ENCODE results near the gene MAPK8.
"Not testable (repeated sequence)": the region's sequence is repeated elsewhere in the genome, so short reads cannot be mapped to it uniquely, and the experiment has no call there.

MAPK8 gene

DNA sequence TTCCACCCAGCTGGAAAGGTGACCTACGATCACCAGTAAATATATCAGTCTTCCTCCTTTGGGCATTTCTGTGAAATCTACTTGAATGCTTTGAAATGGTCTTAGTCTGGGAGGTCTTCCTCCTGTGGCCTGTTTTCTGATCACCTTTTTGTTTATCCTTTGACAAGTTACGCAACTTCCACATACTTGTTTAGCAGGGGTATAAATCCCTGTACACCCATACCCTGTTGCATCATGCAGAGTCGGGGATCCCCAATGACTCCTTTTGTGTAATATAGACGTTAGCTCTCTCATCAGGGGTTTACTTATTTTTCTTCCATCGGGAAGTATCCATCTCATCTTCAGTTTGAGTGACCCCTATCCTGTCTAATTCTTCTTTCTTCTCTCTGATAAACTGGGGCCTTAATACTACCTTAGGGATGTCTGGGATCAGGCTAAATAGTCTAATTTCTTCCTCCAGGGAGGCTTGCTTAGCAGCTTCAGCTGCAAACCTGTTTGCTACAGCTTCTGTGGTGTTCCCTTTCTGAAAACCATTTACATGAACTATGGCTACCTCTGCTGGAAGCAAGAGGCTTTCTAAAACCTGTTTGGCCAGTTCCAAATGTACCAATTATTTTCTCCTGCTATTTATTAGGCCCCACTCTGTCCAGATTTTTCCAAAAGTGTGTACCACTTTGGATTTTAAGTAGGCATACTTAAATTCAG lies 25.8 kb downstream of the MAPK8 start:
- Histone ChIP-seq H3K4me1 (ENCODE audit: insufficient read depth, low read length) (no peaks in the 10 kb centered on the region), H3K27me3 (ENCODE audit: insufficient read depth, low read length) (no peaks in the 10 kb centered on the region), H3K4me3 (ENCODE audit: low read length) (no peak overlapping the region), H2AFZ (ENCODE audit: low read depth, low read length) (no peak overlapping the region), H3K36me3 (ENCODE audit: insufficient read depth, low read length) (peaks cover 17% of the 10 kb centered on the region), H3K9me3 (ENCODE audit: low read length) (no peaks in the 10 kb centered on the region)

DNA sequence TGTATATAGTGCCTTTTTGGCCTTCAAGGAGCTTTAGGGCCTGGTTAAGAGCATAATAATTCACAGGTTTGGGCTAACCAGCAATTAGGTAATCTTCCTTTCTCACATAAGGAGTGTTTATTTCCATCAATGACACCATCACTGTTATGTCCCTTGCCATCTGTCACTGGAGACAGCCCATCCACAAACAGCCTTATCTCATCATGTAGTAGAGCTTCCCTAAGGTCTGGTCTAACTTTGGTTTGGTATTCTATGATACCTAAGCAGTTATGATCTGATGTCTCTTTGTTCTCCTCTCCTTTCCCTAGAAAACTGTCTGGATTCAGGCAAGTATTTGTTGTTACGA lies 26.4 kb downstream of the MAPK8 start:
- H3K4me3 ChIP-seq (ENCODE audit: low read length): no peak overlapping the region
- no peak overlapping the region for H2AFZ ChIP-seq (ENCODE audit: low read depth, low read length)
- peaks cover 17% of the 10 kb centered on the region for H3K36me3 ChIP-seq (ENCODE audit: insufficient read depth, low read length)
- no peaks in the 10 kb centered on the region for H3K4me1 ChIP-seq (ENCODE audit: insufficient read depth, low read length)
- H3K27me3 ChIP-seq (ENCODE audit: insufficient read depth, low read length): no peaks in the 10 kb centered on the region
- H3K9me3 ChIP-seq (ENCODE audit: low read length): no peaks in the 10 kb centered on the region

DNA sequence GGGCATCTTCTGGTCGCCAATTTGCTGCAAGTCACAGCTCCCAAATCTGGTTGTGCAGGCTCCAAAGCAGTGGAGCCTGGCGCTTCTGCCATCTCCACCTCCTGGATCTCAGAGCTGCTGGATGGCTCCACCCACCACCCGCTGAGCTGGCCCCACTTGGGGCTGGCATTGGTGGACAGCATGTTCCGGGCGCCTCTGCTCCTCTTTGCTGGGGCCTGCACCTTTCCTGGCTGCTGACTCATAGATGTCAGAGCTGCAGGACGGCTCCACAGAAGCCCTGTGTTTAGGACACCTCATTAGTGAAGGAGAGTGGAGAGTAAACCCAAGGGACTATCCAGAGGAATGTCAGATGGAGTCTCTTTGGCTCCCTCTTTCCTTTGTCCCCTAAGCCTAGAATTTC lies 27.4 kb downstream of the MAPK8 start:
- Histone ChIP-seq H3K4me3 (ENCODE audit: low read length) (no peak overlapping the region), H3K36me3 (ENCODE audit: insufficient read depth, low read length) (peaks cover 22% of the 10 kb centered on the region)

DNA sequence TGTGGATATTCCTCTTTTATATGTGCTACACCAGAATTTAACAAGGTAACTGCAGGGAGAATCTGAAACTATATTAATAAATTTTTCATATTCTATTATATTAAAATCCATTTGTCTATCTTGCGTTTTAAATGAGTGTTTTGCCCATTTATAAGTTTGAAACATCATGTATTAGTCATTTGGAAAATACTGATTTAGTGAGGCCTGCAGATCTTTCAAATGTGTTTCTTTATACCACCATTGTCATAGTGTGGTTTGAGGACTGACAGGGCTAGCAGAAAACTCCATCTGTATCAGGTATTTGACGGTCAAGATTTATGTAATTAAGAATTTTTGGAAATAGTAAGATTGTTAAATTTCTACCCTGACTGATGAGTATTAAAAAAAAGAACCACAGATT lies 29.3 kb downstream of the MAPK8 start:
- Histone ChIP-seq H3K27me3 (ENCODE audit: insufficient read depth, low read length) (no peaks in the 10 kb centered on the region), H3K36me3 (ENCODE audit: insufficient read depth, low read length) (peaks cover 20% of the 10 kb centered on the region), H3K4me1 (ENCODE audit: insufficient read depth, low read length) (no peaks in the 10 kb centered on the region), H3K9me3 (ENCODE audit: low read length) (peaks cover 2% of the 10 kb centered on the region), H3K4me3 (ENCODE audit: low read length) (no peak overlapping the region), H2AFZ (ENCODE audit: low read depth, low read length) (no peak overlapping the region)

More for the DNA sequence above, 27.4 kb downstream of the MAPK8 start:
- H2AFZ ChIP-seq (ENCODE audit: low read depth, low read length): no peak overlapping the region
- no peaks in the 10 kb centered on the region for H3K4me1 ChIP-seq (ENCODE audit: insufficient read depth, low read length)
- H3K9me3 ChIP-seq (ENCODE audit: low read length): peaks cover 2% of the 10 kb centered on the region
- H3K27me3 ChIP-seq (ENCODE audit: insufficient read depth, low read length): no peaks in the 10 kb centered on the region

DNA sequence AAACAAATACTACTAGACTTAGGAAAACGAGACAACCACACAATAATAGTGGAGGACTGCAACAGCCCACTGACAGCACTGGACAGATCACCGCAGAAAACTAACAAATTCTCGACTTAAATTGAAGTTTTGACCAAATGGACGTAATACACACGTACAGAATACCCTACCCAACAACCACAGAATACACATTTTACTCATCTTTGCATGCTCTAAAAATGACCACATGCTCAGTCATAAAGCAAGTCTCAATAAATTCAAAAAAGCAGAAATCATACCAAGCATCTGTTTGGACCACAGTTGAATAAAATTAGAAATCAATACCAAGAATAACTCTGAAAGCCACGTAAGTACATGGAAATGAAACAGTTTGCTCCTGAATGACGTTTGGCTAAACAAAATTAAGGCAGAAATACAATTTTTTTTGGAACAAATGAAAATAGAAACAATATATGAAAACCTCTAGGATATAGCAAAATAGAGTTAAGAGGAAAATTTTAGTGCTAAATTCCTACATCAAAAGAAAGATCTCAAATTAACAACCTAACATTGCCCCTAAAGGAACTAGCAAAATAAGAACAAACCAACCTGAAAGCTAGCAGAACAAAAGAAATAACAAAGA lies 30.6 kb downstream of the MAPK8 start:
- H3K4me3 ChIP-seq (ENCODE audit: low read length): no peak overlapping the region

DNA sequence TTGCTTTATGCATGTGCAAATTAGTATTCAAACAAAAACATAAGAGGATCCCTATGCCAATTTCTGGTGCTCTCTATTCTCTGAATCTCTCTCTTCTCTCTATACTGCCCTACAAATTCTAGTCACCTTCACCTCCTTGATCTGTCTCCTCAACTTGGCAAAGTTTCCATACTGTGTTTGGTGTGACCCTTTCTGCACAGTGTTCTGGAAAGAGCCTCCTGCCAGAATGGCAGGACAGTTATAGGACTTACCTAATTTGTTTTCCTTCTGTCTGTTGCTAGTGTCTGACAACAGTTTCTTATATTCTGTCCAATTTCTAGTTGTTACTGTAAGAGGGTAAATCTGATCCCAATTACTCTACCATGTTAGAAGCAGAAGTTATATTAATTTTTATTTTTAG lies 34.3 kb downstream of the MAPK8 start:
- Histone ChIP-seq H3K27me3 (ENCODE audit: insufficient read depth, low read length) (no peaks in the 10 kb centered on the region), H3K36me3 (ENCODE audit: insufficient read depth, low read length) (peaks cover 8% of the 10 kb centered on the region), H3K9me3 (ENCODE audit: low read length) (peaks cover 2% of the 10 kb centered on the region), H3K4me1 (ENCODE audit: insufficient read depth, low read length) (no peaks in the 10 kb centered on the region), H3K4me3 (ENCODE audit: low read length) (no peak overlapping the region), H2AFZ (ENCODE audit: low read depth, low read length) (no peak overlapping the region)

More for the DNA sequence above, 30.6 kb downstream of the MAPK8 start:
- peaks cover 19% of the 10 kb centered on the region for H3K36me3 ChIP-seq (ENCODE audit: insufficient read depth, low read length)
- H3K4me1 ChIP-seq (ENCODE audit: insufficient read depth, low read length): no peaks in the 10 kb centered on the region
- no peaks in the 10 kb centered on the region for H3K27me3 ChIP-seq (ENCODE audit: insufficient read depth, low read length)
- H3K9me3 ChIP-seq (ENCODE audit: low read length): peaks cover 2% of the 10 kb centered on the region
- H2AFZ ChIP-seq (ENCODE audit: low read depth, low read length): no peak overlapping the region

DNA sequence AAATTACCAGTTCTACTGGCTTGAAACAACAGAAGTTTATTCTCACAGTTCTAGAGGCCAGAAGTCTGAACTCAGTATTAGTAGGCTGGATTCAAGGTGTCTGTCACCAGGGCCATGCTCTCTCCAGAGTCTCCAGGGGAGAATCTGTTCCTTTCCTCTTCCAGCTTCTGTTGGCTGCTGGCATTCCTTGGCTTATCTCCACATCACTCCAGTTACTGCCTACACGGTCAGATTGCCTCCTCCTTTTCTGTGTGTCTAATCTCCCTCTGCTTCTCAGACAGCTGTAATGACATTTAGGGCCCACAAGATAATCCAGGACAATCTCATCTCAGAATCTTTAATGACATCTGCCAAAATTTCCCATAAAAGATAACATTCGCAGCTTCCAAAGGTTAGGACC lies 36.6 kb downstream of the MAPK8 start:
- no peak overlapping the region for H3K4me3 ChIP-seq (ENCODE audit: low read length)
- no peaks in the 10 kb centered on the region for H3K4me1 ChIP-seq (ENCODE audit: insufficient read depth, low read length)
- no peak overlapping the region for H2AFZ ChIP-seq (ENCODE audit: low read depth, low read length)
- no peaks in the 10 kb centered on the region for H3K27me3 ChIP-seq (ENCODE audit: insufficient read depth, low read length)
- H3K36me3 ChIP-seq (ENCODE audit: insufficient read depth, low read length): peaks cover 2% of the 10 kb centered on the region
- H3K9me3 ChIP-seq (ENCODE audit: low read length): peaks cover 2% of the 10 kb centered on the region

DNA sequence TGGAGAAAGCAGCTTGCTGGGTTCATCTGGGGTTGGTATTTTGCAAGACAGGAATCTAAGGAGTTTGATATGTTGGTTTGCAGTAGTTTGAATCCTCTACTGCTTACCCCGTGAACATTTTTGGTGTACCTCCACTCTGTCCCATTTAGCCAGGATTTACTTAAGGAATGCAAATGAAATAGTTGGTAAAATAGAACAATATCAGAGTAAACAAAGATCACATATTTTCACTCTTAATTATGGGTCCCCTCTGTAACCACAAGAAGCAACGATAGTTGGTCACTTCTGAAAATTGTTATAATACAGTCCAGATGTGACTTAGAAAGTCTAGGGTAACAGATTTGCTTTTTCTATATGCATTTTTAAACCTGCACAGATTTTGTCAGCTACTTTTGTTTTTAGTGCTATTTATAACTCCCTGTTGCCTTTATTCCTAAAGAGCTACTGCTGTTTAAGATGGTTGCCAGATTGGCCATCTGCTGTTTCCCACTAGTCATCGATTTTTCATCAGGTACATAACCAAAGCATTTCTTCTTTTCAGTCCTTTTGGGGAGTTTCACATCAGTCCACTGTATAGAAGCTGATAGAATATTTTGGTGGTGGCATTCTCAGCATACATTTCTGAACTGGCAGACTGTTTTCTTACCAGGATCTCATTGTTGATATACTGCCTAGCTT lies 37.6 kb downstream of the MAPK8 start:
- Histone ChIP-seq H3K27me3 (ENCODE audit: insufficient read depth, low read length) (no peaks in the 10 kb centered on the region), H3K9me3 (ENCODE audit: low read length) (no peaks in the 10 kb centered on the region), H3K36me3 (ENCODE audit: insufficient read depth, low read length) (no peaks in the 10 kb centered on the region), H2AFZ (ENCODE audit: low read depth, low read length) (no peak overlapping the region), H3K4me3 (ENCODE audit: low read length) (no peak overlapping the region), H3K4me1 (ENCODE audit: insufficient read depth, low read length) (no peaks in the 10 kb centered on the region)

DNA sequence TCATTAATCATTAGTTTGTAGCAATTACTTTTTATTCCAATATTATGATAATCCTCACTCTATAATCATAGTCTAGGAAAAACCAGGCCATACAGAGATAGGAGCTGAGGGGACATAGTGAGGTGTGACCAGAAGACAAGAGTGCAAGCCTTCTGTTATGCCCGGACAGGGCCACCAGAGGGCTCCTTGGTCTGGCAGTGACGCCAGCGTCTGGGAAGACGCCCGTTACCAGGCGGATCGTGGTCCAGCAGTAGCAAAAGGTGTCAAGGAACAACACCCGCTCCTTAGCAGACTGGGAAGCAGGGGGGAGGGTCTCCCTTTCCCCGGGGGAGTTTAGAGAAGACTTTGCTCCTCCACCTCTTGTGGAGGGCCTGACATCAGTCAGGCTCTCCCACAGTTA lies 39.8 kb downstream of the MAPK8 start:
- H3K36me3 ChIP-seq (ENCODE audit: insufficient read depth, low read length); H3K4me3 ChIP-seq (ENCODE audit: low read length); H3K4me1 ChIP-seq (ENCODE audit: insufficient read depth, low read length); H2AFZ ChIP-seq (ENCODE audit: low read depth, low read length); H3K9me3 ChIP-seq (ENCODE audit: low read length); H3K27me3 ChIP-seq (ENCODE audit: insufficient read depth, low read length): not testable (repeated sequence)

DNA sequence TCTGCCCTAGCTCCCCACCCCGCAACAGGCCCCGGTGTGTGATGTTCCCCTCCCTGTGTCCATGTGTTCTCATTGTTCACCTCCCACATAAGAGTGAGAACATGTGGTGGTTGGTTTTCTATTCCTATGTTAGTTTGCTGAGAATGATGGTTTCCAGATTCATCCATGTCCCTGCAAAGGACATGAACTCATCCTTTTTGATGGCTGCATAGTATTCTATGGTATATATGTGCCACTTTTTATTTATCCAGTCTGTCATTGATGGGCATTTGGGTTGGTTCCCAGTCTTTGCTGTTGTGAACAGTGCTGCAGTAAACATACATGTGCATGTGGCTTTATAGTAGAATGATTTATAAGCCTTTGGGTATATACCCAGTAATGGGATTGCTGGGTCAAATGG lies 41.1 kb downstream of the MAPK8 start:
- H2AFZ ChIP-seq (ENCODE audit: low read depth, low read length); H3K4me1 ChIP-seq (ENCODE audit: insufficient read depth, low read length); H3K4me3 ChIP-seq (ENCODE audit: low read length); H3K36me3 ChIP-seq (ENCODE audit: insufficient read depth, low read length); H3K27me3 ChIP-seq (ENCODE audit: insufficient read depth, low read length); H3K9me3 ChIP-seq (ENCODE audit: low read length): not testable (repeated sequence)

DNA sequence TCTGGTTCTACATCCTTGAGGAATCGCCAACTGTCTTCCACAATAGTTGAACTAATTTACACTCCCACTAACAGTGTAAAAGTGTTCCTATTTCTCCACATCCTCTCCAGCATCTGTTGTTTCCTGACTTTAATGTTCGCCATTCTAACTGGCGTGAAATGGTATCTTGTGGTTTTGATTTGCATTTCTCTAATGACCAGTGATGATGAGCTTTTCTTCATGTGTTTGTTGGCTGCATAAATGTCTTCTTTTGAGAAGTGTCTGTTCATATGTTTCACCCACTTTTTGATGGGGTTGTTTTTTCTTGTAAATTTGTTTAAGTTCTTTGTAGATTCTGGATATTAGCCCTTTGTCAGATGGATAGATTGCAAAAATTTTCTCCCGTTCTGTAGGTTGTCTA lies 41.5 kb downstream of the MAPK8 start:
- not testable (repeated sequence) for H3K4me1 ChIP-seq (ENCODE audit: insufficient read depth, low read length); H3K27me3 ChIP-seq (ENCODE audit: insufficient read depth, low read length); H3K36me3 ChIP-seq (ENCODE audit: insufficient read depth, low read length); H2AFZ ChIP-seq (ENCODE audit: low read depth, low read length); H3K9me3 ChIP-seq (ENCODE audit: low read length); H3K4me3 ChIP-seq (ENCODE audit: low read length)

DNA sequence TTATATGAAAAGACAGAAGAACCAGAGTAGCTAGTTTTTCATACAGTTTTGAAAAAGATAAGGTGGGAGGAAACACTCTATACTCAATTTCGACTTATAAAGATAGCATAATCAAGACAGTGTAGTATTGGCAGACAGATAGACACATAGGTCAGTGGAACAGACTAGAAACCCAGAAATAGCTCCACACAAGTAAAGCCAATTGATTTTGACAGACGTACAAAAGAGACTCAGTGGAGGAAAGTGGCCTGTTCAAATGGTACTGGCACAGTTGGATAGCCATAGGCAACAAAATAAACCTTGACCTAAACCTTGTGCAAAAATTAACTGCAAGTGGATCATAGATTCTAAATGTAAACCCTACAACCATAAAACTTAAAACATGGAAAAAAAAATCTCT lies 46.8 kb downstream of the MAPK8 start:
- H3K9me3 ChIP-seq (ENCODE audit: low read length): peaks cover 3% of the 10 kb centered on the region
- H3K4me1 ChIP-seq (ENCODE audit: insufficient read depth, low read length): no peaks in the 10 kb centered on the region
- no peaks in the 10 kb centered on the region for H3K36me3 ChIP-seq (ENCODE audit: insufficient read depth, low read length)
- H3K27me3 ChIP-seq (ENCODE audit: insufficient read depth, low read length): no peaks in the 10 kb centered on the region
- no peak overlapping the region for H3K4me3 ChIP-seq (ENCODE audit: low read length)
- H2AFZ ChIP-seq (ENCODE audit: low read depth, low read length): no peak overlapping the region

DNA sequence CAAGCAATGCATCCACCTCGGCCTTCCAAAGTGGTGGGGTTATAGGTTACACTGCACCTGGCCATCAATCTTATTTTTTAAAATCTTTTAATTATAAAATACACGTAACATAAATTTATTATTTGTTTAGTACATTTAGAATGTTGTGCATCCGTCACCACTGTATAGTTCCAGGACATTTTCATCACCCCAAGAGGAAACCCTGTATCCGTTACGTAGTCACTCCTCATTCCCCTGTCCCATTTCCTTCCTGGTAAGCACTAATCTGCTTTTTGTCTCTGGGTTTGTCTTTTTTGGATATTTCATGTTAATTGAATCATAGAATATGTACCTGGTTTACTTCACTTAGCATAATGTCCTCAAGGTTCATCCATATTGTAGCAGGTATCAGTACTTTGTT lies 51.2 kb downstream of the MAPK8 start:
- no peak overlapping the region for H3K4me3 ChIP-seq (ENCODE audit: low read length)
- H3K27me3 ChIP-seq (ENCODE audit: insufficient read depth, low read length): no peaks in the 10 kb centered on the region

More for the DNA sequence above, 51.2 kb downstream of the MAPK8 start:
- Histone ChIP-seq H3K9me3 (ENCODE audit: low read length) (peaks cover 1% of the 10 kb centered on the region), H2AFZ (ENCODE audit: low read depth, low read length) (no peak overlapping the region), H3K36me3 (ENCODE audit: insufficient read depth, low read length) (no peaks in the 10 kb centered on the region), H3K4me1 (ENCODE audit: insufficient read depth, low read length) (no peaks in the 10 kb centered on the region)

Measured in neuron (in vitro differentiated cells).